ENCODE data around the gene COL5A1.

COL5A1 gene

DNA sequence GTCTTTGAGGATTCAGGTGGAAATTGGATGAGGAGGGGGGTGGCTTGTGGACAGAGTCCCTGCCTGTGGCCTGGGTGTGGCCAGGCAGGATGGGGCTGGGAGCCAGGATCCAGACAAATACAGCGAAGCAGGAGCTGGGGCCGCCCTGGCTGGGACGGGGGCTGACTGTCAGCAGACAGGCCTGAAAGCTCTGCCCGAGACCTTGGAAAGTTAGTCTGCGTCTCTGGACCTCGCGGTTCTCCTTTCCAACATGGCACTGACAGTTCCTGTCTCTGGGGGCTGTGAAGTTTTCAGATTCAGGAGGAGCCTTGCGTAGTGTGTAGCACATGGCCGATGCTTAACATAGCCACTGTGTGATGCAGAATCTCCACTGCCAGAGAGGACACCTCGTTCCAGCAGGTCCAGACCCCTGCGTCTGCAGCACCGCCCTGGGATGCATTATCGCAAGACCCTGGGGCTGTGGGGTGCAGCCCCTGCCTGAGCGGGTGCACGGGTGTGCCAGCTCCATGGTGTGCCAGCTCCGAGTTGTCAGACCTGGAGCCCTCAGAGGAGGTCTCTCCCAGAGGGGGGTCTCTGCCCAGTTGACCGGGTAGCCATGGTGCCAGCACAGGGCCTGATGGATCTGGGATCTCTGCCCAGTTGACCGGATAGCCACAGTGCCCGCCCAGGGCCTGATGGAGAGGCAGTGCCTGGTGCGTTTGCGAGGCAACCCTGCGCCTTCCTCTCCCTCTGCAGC, 89.3 kb downstream of the COL5A1 start:
- no peak for DNase-seq

DNA sequence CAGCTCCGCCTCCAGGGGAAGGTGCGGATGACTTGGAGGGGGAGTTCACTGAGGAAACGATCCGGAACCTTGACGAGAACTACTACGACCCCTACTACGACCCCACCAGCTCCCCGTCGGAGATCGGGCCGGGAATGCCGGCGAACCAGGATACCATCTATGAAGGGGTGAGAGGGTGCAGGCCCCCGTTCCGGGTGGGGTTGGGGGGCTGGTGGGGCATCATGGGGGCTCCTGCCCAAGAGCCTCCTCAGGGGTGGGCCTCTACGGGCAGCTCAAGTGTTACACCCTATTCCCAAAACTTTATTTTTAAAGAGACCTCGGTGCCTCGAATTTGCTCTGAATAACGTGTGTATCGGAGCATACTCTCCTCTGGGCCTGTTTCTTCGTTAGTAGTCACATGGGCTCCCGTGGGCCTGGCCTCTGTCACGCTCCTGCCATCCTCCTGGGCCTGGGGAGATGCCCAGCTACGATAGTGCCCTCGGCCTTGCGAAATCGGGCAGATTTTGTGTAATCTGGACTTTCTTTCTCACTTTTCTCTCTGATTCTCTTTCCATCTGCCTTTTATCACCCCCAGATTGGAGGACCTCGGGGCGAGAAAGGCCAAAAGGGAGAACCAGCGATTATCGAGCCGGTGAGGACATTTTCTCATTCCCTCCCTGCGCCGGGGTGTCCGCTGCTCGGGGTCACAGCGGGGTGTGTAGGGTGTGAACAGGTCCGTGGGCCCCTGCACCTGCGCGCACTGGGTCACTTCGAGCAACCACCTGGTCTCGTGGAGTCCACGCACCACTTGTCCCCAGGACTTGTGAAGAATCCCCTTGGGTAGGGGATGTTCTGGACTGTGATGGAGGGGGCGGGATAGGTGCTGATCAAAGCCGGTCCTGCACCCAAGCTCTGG, 90.1 kb downstream of the COL5A1 start:
- DNase-seq: no peak

DNA sequence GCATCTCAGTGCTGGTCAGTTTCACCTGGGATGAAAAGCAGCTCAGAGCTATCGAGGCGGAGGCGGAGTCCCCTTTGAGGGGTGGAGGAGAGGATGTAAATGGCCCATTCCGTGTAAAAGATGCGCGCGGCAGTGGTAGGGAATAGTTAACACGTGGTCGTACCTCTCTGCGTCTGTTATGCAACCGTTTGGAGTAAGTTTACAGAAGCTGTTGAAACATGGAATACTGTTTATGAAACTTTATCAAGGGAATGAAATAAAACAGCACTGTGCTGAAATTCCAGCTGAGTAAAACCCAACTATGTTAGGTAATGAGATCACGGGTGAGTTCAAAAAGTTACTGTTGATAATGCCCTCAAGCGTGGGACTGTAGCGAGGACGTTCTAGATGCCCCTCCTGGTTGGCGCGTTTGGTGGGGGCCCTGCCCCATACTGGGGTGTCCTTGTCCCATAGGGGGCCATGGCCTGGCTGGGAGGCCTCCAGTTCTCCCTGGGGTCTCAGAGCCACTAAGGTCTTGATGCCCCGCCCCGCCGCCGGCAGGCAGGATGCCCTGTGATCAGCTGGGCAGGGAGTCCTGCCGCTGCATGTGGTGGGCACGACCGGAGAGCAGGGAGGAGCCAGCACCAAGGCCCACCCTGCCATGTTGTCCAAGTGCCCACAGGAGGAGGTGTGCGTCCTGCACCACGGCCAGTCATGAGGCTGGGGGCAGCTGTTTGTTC, 90.9 kb downstream of the COL5A1 start:
- DNase-seq: no peak

DNA sequence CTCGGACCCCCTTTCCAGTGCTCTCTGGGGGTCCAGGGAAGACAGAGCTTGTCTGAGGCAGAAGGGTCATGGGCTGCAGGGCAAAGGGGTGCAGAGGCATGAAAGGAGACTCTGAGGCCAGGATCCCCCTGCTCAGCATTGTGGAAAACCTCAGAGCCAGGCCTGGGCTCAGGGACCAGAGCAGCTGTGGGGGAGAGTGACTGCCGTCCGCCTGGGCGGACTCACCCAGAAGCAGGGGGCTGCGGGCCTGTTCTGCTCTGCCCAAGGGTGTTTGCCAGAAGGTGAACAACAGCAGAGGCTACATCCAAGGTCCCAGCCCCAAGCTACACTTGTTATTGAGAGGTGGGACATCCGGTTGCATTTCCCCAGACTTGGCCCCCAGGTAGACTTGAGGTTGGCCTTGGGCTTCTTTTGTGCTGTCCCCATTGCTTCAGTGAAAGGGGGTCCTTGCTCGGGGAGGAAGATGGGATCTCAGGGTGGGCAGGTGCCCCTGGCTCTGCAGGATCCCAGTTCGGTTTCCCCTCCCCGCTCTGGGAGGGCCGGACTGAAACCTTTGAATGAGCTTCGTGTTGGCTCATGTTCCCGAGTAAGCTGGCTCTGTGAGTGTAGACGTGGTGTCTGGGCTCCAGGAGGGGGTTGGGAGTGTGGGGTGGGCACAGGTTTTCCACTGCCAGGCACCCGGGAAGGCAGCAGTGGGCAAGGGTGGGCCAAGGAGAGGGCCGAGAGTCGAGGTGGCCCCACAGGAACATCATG, 92.1 kb downstream of the COL5A1 start:
- no peak for DNase-seq

DNA sequence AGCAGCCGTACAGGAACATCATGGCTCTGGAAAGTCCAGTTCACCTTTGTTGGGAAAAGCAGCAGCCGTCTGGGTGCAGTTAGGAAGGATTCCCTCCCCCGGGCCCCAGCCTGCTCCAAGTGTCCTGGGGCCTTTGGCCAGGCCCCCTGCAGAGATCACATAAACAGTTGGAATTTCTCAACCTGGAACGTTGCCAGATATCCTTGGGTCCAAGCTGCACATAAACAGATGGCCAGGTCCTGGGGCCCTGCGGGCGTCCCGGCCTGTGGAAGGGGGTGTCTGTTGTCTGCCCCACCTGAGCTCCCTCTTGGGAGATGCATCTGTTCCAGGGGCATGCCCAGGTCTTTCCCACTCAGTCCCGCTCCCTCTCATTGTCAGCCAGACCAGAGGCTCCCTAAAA, 92.7 kb downstream of the COL5A1 start:
- no peak for DNase-seq

DNA sequence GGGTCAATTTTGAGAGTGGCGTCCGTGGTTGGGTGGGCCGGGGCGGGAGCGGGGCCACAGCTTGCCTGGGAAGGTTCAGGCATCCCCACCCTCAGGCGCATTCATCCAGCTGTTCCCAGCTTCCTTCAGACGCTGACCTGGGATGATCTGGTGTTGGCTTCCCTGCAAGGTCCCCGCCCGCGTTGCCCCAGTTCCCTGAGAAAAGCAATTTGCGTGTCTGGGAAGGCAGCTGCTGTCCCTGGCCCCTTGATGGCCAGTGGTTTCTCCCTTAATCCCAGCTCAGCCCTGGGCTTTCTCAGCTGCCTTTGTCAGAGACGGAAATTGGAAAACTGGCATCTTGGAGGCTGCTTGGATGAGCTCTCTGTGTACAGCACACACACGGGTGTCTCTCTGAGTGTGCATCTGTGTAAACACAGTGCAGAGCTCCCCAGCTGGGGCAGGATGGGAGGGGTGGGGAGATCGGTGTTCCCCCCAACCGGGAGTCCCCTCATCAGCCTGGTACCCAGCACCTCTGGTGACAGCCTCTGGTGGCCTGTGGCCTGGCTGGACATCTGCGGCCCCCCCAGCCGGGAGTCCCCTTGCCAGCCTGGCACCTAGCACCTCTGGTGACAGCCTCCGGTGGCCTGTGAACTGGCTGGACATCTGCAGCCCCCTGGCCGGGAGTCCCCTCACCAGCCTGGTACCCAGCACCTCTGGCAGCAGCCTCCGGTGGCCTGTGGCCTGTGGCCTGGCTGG, 94.0 kb downstream of the COL5A1 start:
- DNase-seq: no peak

DNA sequence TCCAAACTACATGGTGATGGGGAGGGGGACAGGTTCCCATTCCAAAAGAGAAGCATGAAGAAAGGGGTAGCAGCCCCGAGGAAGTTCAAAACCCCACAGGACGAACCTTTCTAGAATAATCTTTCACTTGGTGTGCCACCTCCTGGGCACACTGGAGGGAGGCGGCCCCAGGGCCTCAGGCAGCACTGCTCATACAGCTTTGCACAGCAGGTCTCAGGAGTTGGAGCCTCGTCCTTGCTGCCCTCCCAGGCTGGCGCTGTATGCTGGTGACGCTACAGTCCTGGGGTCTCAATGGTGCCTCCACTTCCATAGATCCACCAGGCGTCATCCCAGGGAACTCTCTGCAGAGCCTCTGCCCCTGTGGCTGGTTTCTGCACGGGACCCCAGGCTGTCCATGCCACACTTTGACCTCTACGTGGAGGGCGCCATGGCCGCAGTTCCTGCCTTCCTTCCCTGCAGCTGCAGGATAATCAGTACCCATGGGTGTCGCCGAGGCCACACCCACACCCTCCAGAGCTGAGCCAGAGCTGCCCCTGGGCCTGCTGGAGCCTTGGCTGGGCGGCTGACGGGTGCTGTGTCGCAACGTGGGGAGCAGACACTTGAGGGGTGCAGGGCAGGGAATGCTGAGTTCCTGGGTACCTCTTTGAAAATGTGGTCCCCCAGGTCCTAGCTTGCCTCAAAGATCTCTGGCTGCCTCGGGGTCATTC, 95.3 kb downstream of the COL5A1 start:
- no peak for DNase-seq

DNA sequence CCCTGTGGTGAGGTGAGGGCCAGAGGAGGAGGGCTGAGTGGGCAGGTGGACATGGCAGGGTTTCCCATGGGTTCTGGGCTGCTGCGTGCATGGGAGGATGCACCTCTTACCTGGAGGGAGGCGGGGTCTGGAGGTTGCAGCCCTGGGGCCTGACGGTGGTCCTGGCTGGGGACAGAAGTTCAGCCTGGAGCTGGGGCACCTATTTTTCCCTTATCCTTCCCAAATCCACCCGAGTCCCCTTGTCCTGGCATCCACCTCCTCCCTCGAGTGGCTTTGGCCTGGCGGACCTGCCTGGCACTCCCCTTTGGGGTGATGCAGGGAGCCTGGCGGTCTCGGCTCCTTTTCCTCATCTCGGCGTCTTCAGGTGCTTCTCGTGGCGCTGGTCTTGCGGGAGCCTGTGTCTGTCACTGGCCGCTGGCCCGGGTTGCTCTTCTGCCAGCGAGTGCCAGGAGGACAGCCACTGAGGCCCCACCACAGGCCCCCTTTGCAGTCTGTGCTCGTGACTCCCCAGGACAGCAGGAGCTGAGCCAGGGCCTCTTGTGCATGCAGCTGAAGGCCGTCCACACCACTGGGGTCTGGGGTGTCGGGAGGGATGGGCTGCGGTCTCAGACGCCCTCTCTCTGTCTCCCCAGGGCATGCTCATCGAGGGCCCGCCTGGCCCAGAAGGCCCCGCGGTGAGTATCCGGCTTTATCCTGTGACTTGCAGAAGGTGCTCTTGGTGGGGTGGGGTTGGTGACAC, 96.4 kb downstream of the COL5A1 start:
- DNase-seq: no peak

DNA sequence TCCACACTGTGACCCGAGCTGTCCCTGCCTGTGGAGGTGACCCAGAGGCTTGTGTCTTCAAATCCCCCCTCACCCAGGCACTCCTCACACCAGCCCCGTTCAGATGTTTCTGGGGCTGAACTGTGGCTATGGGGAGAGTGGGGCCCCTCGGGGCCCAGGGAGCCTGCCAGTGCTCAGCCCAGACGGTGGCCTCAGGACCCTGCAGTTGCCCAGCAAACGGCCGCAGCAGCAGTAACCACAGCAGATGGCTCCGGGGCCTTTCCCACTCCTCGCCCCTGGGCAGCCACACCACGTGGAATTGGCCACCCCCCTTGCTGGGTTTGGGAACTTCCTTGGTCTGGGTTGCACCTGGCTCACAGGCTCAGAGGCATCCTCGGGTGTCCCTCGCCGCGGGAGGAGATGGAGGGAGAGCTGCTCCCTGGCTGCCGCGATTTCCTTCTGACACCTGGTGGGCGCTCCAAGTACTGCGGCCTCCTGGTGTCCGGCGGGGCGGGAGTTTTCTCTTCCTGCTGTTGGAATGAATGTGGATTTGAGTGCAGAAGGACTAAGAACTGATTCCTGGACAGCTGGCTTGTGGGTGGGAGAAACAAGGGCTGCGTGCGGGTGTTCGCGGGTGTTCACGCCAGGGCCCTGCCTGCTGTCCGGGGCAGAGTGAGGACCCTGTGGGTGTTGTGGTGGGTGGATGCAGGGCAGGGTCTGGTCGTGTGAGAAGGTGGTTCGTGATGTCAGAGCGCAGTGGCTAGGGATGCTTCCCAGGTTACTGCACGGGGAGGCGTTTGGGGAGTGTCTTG, 97.5 kb downstream of the COL5A1 start:
- DNase-seq: peak; percentile 44

DNA sequence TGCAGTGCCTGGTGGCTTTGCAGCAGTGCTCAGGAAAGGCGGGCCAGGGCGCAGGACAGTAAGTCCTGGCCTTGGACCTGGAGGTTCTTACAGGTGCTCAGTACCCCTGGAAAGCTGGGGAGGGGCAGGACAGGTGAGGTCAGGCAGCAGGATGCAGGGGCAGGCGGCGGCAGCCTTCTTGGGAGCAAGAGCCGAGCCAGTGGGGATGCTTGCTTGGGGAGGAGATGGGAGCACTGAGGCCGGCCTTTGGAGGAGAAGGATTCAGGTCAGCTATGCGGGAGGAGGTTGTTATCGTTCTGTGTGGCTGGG, 98.0 kb downstream of the COL5A1 start:
- no peak for DNase-seq

DNA sequence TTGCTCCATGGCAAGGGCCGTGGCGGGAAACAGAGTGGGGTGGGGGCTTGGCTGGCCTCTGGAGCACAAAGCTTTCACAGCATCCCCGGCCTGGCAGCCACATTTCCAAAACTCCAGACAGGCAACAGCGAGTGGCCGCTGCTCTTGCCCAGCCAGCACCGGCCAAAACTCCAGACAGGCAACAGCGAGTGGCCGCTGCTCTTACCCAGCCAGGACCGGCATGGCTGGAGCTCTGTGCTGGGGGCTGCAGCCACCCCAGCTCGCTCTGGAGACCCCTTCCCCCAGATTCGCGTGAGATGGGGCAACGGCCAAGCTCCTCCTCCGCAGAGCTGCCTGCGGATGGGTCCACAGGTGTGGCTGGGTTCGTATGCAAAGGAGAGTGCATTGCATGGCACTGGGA, 98.5 kb downstream of the COL5A1 start:
- DNase-seq: no peak

DNA sequence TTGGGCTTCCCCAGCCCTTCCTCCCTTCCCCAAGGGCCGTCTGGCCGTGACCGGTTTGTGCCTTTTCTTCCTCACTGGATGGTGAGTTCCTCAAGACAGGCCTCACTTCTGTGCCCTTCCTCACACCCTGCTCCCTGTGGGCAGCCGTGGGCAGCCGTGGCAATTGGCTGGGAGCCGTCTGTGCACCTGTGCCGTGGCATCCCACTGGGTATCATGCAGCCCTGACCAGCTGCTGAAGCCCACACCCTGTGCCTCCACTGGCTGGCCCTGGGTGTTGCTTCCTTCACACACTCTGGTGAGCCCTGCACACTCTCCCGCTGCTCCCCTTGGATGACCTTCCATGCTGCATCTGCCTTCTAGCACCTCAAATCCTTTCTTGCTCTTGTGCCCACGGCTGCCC, 100.2 kb downstream of the COL5A1 start:
- DNase-seq: no peak

DNA sequence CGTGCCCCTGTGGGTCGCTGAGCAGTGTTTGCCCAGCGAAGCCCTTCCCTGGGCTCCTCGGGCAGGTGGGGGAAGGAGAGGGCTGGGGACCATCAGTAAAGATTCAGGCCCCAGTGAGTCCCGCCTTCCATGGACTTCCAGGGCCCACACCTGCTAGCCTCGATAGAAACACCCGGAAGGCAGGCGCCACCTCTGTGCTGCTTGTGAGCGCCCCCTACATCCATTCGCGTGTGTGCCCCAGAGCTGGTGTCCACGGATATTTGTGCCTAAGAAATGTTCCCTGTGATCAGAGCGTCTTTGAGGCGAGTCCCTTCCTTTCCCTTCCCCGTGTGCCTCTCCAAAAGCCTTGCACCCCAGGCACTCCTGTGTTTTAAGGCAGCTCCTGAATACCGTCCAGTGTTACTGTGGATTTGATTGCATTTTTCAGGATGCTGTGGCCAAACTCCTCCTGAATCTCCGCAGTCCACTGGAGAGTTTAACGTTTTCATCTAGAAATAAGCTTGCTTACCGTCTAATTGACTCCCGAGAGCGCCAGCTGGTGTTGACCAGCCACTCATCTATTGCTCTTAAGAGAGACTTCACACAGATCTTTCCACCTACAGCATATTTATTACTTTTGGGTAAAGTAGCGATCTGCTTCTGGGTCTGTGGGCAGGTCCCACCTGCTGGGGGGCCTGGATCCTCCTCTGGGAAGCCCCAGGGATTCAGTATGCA, 101.4 kb downstream of the COL5A1 start:
- no peak for DNase-seq

DNA sequence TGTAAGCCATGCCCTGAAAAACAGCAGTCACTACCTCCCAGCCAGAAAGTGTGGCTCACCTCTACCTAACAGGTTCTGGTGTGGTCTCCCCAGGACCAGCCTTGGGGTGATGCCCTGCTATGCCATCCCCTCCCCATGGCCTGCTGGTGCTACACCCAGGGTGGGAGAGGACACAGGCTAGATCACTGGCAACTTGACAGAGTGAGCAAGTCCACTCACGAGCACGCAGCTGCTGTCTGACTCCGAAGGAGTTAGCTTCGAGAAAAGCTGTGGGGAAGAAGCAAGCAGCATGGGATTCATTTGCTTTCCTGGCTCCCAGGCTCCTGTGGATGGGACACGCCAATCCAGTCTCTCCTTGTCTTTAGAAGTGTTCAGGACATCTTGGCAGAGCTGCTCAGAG, 102.2 kb downstream of the COL5A1 start:
- DNase-seq: no peak

DNA sequence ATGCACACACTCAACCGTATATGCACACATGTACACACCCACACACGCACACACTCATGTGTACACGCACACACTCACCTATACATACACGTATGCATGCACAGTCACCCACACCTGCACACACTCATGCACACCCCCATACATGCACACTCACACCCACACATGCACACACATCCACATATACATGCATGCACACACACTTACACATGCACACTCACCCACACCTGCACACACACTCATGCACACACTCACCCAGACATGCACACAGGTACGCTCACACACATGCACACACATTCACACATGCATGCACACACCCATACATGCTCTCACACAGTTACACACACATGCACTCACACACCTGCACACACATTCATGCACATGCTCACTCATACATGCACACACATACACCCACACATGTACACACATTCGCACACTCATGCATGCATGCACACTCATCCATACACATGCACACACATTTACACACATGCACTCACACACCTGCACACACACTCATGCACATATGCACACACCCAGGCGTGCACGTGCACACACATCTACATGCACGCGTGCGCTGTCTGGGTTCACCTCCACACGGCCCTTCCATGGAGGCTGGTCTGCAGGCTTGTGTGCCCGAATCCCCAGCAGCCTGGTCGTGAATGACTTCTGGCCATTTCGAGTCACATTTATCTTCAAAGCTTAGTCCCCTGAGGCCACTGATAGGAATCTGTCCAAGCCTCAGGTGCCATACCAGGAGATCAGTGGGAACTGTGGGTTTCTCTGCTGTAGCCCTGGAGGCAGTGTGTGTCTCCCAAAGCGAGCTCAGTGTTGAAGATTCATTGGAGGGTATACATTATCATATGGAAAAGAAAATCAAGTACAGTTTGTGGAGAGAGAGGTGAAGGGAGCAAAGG, 103.0 kb downstream of the COL5A1 start:
- no peak for DNase-seq

DNA sequence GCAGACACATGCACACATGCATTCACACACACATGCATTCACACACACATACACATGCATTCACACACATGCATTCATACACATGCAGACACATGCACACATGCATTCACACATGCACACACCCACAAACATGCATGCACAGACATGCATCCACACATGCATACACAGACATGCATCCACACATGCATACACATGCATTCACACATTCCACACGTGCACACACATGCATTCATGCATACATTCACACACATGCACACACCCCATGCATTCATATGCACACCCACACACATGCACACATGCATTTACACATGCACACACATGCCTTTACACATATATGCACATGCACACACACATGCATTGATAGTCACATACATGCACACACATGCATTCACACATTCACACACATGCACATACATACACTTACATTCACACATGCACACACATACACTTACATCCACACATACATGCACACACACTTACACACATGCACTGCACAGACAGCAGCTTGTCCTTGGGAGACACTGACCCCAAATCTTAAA, 106.4 kb downstream of the COL5A1 start:
- DNase-seq: no peak

DNA sequence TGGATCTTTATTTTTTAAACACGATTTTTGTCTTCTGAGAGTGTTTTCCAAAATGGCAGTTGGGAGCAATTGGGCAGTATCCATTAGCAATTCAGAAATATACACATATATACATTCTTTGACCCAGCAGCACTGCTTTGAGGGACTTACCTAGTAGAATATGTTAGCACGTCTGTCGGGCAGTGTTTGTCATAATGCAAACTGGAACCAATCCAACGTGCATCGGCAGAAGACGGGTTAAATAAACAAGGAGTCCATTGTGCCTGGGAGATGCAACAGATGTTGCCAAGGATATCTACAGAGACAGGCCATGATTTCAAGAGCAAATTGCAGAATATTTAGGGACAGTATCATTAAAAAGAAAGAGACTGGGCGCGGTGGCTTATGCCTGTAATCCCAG, 107.0 kb downstream of the COL5A1 start:
- DNase-seq: no peak
